ENCODE results near the gene VAV3. TPM values are rescaled to one million over a fixed set of nuclear protein-coding genes. Genes with fewer than 3 reads are reported as not detected.
A peak's percentile ranks its signal among the peaks of the same experiment; 100 is the strongest.

The VAV3 gene
- total and polyA plus RNA-seq, 2 of the 13 experiments (the other 11 are each of a cell fraction or from before 2014, with no cell fraction given): 15.9 to 29.8 TPM

DNA sequence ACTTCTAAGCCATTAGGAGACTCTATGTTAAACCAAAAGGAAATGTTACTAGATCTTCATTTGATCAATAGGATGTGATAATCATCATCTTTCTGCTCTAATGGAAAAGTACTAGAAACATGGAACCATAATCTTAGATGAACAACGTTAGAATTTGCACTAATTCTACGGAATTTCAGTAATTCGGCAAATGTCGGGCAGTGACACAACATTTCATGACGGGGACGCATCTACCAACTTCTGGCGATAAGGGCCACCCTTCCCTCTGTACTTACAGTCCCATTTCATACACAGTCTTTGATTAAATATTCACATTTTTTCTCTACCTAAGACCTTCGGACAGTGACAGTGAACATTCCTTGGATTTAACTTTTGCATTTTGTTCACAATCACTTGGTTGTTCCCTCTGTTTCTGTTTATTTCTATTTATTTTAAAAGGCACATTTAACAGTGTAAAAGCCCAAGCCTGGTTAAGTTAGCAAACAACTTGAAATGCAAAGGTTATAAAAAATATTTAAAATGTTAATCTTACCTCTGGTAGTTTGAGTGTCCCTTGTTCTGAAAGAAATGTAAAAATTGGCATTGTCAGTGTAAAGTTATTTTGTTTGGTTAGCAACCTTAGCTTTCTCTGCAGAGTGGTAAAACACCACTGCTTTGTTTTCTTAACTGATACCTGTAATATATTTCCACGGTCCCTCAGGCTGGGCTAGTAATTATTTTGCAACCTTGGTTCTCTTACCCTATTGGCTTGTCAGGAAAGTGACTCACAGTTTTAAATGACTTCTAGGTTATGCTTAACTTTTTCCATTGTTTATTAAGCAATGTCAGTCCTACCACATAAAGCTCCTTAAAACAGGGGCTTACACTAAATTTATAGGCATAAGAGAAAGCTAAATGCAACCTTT, 276.9 kb downstream of the VAV3 start (continued):
- peak; percentile 40; the same call in 1 of the 2 replicates for TF ChIP-seq NFYC (CRISPR knock-in tag; IDR thresholded peaks at IDR 0.05)
- no peak for TF ChIP-seq CREB1 (IDR thresholded peaks at IDR 0.05)
- TF ChIP-seq CREB1 (CRISPR knock-in tag; IDR thresholded peaks at IDR 0.05): peak; percentile 59
- no peak for TF ChIP-seq U2AF2 (IDR thresholded peaks at IDR 0.05; ENCODE audit: low read depth, low read length)
- TF ChIP-seq NPAS2 (CRISPR knock-in tag; IDR thresholded peaks at IDR 0.05; ENCODE audit: borderline replicate concordance): no peak
- TF ChIP-seq SOX13 (IDR thresholded peaks at IDR 0.05): no peak
- TF ChIP-seq SOX13 (CRISPR knock-in tag; conservative IDR thresholded peaks at IDR 0.05 in 1 of 2, IDR thresholded peaks at IDR 0.05 in 1 of 2): peak in 1 of 2 experiments; percentile 45; a peak in 1 of 4 replicates
- TF ChIP-seq ASH2L (IDR thresholded peaks at IDR 0.05; ENCODE audit: insufficient read length, low read depth, low read length): peak; percentile 64
- TF ChIP-seq, protein P1, sequence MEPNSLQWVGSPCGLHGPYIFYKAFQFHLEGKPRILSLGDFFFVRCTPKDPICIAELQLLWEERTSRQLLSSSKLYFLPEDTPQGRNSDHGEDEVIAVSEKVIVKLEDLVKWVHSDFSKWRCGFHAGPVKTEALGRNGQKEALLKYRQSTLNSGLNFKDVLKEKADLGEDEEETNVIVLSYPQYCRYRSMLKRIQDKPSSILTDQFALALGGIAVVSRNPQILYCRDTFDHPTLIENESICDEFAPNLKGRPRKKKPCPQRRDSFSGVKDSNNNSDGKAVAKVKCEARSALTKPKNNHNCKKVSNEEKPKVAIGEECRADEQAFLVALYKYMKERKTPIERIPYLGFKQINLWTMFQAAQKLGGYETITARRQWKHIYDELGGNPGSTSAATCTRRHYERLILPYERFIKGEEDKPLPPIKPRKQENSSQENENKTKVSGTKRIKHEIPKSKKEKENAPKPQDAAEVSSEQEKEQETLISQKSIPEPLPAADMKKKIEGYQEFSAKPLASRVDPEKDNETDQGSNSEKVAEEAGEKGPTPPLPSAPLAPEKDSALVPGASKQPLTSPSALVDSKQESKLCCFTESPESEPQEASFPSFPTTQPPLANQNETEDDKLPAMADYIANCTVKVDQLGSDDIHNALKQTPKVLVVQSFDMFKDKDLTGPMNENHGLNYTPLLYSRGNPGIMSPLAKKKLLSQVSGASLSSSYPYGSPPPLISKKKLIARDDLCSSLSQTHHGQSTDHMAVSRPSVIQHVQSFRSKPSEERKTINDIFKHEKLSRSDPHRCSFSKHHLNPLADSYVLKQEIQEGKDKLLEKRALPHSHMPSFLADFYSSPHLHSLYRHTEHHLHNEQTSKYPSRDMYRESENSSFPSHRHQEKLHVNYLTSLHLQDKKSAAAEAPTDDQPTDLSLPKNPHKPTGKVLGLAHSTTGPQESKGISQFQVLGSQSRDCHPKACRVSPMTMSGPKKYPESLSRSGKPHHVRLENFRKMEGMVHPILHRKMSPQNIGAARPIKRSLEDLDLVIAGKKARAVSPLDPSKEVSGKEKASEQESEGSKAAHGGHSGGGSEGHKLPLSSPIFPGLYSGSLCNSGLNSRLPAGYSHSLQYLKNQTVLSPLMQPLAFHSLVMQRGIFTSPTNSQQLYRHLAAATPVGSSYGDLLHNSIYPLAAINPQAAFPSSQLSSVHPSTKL (CRISPR knock-in tag; IDR thresholded peaks at IDR 0.05): 0 out of 2 replicates have a peak, but pooled peaks have one; percentile 16
- TF ChIP-seq ZFP82 (CRISPR knock-in tag; IDR thresholded peaks at IDR 0.05; ENCODE audit: borderline replicate concordance): no peak
- TF ChIP-seq, protein P2, sequence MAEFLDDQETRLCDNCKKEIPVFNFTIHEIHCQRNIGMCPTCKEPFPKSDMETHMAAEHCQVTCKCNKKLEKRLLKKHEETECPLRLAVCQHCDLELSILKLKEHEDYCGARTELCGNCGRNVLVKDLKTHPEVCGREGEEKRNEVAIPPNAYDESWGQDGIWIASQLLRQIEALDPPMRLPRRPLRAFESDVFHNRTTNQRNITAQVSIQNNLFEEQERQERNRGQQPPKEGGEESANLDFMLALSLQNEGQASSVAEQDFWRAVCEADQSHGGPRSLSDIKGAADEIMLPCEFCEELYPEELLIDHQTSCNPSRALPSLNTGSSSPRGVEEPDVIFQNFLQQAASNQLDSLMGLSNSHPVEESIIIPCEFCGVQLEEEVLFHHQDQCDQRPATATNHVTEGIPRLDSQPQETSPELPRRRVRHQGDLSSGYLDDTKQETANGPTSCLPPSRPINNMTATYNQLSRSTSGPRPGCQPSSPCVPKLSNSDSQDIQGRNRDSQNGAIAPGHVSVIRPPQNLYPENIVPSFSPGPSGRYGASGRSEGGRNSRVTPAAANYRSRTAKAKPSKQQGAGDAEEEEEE (CRISPR knock-in tag; IDR thresholded peaks at IDR 0.05; ENCODE audit: borderline replicate concordance): no peak
- no peak for TF ChIP-seq MZF1 (CRISPR knock-in tag; IDR thresholded peaks at IDR 0.05; ENCODE audit: borderline replicate concordance)
- TF ChIP-seq ZNF331 (CRISPR knock-in tag; IDR thresholded peaks at IDR 0.05): no peak
- no peak for TF ChIP-seq ZNF264 (CRISPR knock-in tag; IDR thresholded peaks at IDR 0.05)
- TF ChIP-seq NFE2L2 (IDR thresholded peaks at IDR 0.05; ENCODE audit: low read length): no peak
- TF ChIP-seq MXD4 (CRISPR knock-in tag; IDR thresholded peaks at IDR 0.05): no peak
- TF ChIP-seq, protein P3, sequence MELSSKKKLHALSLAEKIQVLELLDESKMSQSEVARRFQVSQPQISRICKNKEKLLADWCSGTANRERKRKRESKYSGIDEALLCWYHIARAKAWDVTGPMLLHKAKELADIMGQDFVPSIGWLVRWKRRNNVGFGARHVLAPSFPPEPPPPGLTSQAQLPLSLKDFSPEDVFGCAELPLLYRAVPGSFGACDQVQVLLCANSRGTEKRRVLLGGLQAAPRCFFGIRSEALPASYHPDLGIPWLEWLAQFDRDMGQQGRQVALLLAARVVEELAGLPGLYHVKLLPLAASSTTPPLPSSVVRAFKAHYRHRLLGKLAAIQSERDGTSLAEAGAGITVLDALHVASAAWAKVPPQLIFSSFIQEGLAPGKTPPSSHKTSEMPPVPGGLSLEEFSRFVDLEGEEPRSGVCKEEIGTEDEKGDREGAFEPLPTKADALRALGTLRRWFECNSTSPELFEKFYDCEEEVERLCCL (CRISPR knock-in tag; IDR thresholded peaks at IDR 0.05; ENCODE audit: borderline replicate concordance): no peak
- peak; percentile 65; the same call in 1 of the 2 replicates for TF ChIP-seq CEBPB (IDR thresholded peaks at IDR 0.05; ENCODE audit: borderline replicate concordance, low read depth, low read length)
- no peak for TF ChIP-seq ZNF670 (CRISPR knock-in tag; IDR thresholded peaks at IDR 0.05; ENCODE audit: borderline replicate concordance)
- no peak for TF ChIP-seq TBP (CRISPR knock-in tag; IDR thresholded peaks at IDR 0.05)
- no peak for TF ChIP-seq ZNF746 (CRISPR knock-in tag; IDR thresholded peaks at IDR 0.05)
- no peak for TF ChIP-seq FOXC1 (CRISPR knock-in tag; IDR thresholded peaks at IDR 0.05; ENCODE audit: borderline replicate concordance)
- TF ChIP-seq RBFOX2 (IDR thresholded peaks at IDR 0.05; ENCODE audit: low read depth, low read length): peak; percentile 58; the same call in 1 of the 2 replicates
